HepG2 (cell line): ENCODE measurements around the gene PLCD4. TPM values are rescaled to one million over a fixed set of nuclear protein-coding genes. Genes with fewer than 3 reads are reported as not detected.
A peak's percentile ranks its signal among the peaks of the same experiment; 100 is the strongest.

Source experiments
- EEA1 ChIP-seq: sonication (generic); formaldehyde crosslinking; IDR thresholded peaks from 2 replicates; pipeline ENCODE4 v1.5.1; 2020; ENCODE audit warnings: mild to moderate bottlenecking, missing genetic modification reagents, borderline replicate concordance
- GATAD1 ChIP-seq: IDR thresholded peaks from 2 replicates; pipeline ENCODE4 v1.6.1; 2016; ENCODE audit warnings: missing genetic modification reagents, missing compliant biosample characterization
- HDAC2 ChIP-seq: sonication (generic); formaldehyde crosslinking; IDR thresholded peaks from 2 replicates; pipeline ENCODE4 v1.4.0; 2020; ENCODE audit warnings: missing genetic modification reagents
- HINFP ChIP-seq: sonication (generic); formaldehyde crosslinking; IDR thresholded peaks from 2 replicates; pipeline ENCODE4 v1.4.0; 2020; ENCODE audit warnings: low read depth, mild to moderate bottlenecking, missing genetic modification reagents
- PHF5A ChIP-seq: IDR thresholded peaks from one replicate; pipeline ENCODE4 v1.6.1; 2018; ENCODE audit warnings: low read depth, missing genetic modification reagents; ENCODE audit not compliant: unreplicated experiment
- TBX3 ChIP-seq: fragments of 450-650 bp; IDR thresholded peaks from 2 replicates; pipeline ENCODE4 v1.6.1; 2017; ENCODE audit warnings: antibody characterized with exemption, mild to moderate bottlenecking, inconsistent platforms, borderline replicate concordance
- U2AF2 ChIP-seq: fragments of 200-400 bp; formaldehyde crosslinking; IDR thresholded peaks from 2 replicates; pipeline ENCODE4 v1.6.1; 2017; ENCODE audit warnings: low read depth, mild to moderate bottlenecking, low read length
- YEATS2 ChIP-seq: sonication (generic); formaldehyde crosslinking; IDR thresholded peaks from 2 replicates; pipeline ENCODE4 v1.4.0; 2020; ENCODE audit warnings: missing genetic modification reagents, borderline replicate concordance
- ZBTB37 ChIP-seq: sonication (generic); formaldehyde crosslinking; IDR thresholded peaks from 2 replicates; pipeline ENCODE4 v1.4.0; 2020; ENCODE audit warnings: mild to moderate bottlenecking, missing genetic modification reagents
- ZBTB38 ChIP-seq: sonication (generic); formaldehyde crosslinking; IDR thresholded peaks from 2 replicates; pipeline ENCODE4 v1.5.1; 2020; ENCODE audit warnings: mild to moderate bottlenecking, missing genetic modification reagents
- ZBTB8A ChIP-seq: sonication (generic); formaldehyde crosslinking; IDR thresholded peaks from 2 replicates; pipeline ENCODE4 v1.4.0; 2020; ENCODE audit warnings: mild to moderate bottlenecking, low read depth, missing genetic modification reagents, borderline replicate concordance
- ZFP36L2 ChIP-seq: sonication (generic); formaldehyde crosslinking; IDR thresholded peaks from 2 replicates; pipeline ENCODE4 v1.4.0; 2020; ENCODE audit warnings: missing genetic modification reagents
- ZNF136 ChIP-seq: sonication (generic); formaldehyde crosslinking; IDR thresholded peaks from 2 replicates; pipeline ENCODE4 v1.8.1; 2022; ENCODE audit warnings: low read depth, mild to moderate bottlenecking, moderate library complexity, missing genetic modification reagents
- ZNF350 ChIP-seq: sonication (generic); formaldehyde crosslinking; IDR thresholded peaks from 2 replicates; pipeline ENCODE4 v1.4.0; 2020; ENCODE audit warnings: mild to moderate bottlenecking, low read depth, missing genetic modification reagents, borderline replicate concordance
- ZNF574 ChIP-seq: sonication (generic); formaldehyde crosslinking; IDR thresholded peaks from 2 replicates; pipeline ENCODE4 v1.4.0; 2020; ENCODE audit warnings: missing genetic modification reagents
- polyA plus RNA-seq, 8 experiments: library from polyadenylated mRNA; depleted of rRNA in 3 of 8; stranded (reverse) in 7 of 8; unstranded in 1 of 8; fragments of >200 nt; fragmentation: Illumina TruSeq in 4 of 8; extraction: Trizol in 4 of 8; gene quantifications; 2 replicates each; pipeline versions ENCODE4 v1.2.1 to v1.2.3, GENCODE V29; 2011 to 2016; ENCODE audit warnings: low read depth in 4 of 8, missing spikeins in 1 of 8, mixed read lengths in 1 of 8; ENCODE audit not compliant: insufficient read depth in 1 of 8
- total RNA-seq, 5 experiments: library from RNA; depleted of rRNA; stranded (reverse); fragments of >200 nt; fragmentation: Illumina TruSeq; extraction: Trizol; gene quantifications; 2 replicates each; pipeline ENCODE4 v1.2.3, GENCODE V29; 2016; ENCODE audit warnings: low read depth in 1 of 5
- TF ChIP-seq, protein P1 (sequence below): sonication (generic); formaldehyde crosslinking; IDR thresholded peaks from 2 replicates; pipeline ENCODE4 v1.5.1; 2020; ENCODE audit warnings: mild to moderate bottlenecking, moderate library complexity, missing genetic modification reagents
- TF ChIP-seq, protein P2 (sequence below): IDR thresholded peaks from 2 replicates; pipeline ENCODE4 v1.6.1; 2016; ENCODE audit warnings: control low read depth
- TF ChIP-seq, protein P3 (sequence below): sonication (generic); formaldehyde crosslinking; IDR thresholded peaks from 2 replicates; pipeline ENCODE4 v1.4.0; 2020; ENCODE audit warnings: missing genetic modification reagents

The PLCD4 gene
- total and polyA plus RNA-seq, 2 of the 13 experiments (the other 11 are each of a cell fraction or from before 2014, with no cell fraction given), result 0.26 TPM; not detected in 1

DNA sequence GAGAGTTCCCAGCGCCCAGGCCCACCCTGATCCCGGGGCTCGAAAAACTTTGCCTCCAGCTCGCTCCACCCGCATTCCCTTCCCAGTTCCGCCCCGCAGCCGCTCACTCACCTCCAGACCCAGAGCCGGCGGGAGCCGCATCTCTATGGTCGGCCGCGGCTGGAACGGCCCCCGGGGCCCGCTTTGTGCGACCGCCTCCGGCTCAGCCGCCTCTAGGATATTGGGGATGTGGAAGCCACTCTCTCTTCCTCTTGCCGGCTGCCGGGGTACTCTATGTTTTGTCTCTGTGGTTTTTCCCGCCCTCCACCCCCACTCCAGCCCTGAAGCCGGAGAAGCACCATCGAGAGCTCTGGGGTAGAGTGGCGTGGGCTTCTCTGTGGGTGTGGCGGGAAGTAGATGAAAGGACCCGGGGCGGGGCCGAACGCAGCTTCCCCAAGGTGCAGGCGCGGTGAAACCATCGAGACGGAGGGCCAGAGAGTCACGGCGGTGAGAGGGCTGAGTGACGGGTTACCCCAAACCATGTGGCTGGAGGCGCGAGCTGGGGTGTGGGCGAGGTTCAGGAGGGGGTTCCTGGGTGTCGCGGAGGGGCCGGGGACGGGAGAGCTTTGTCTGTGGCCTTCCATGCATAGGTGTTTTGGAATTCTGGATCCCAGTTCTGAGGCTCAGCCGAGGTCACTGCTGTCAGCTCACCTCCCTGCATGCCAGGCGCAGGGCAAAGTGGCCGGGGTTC, 51.7 kb downstream of the PLCD4 start, which contains the start of the genes BCS1L and ZNF142 (continued):
- TF ChIP-seq ZBTB37 (CRISPR knock-in tag) (no peak), TBX3 (peak; percentile 53; the same call in 1 of the 2 replicates), U2AF2 (peak; percentile 88; the same call in 1 of the 2 replicates), ZBTB38 (CRISPR knock-in tag) (peak; percentile 72; the same call in 1 of the 2 replicates), ZBTB8A (CRISPR knock-in tag) (no peak), HINFP (CRISPR knock-in tag) (no peak), GATAD1 (CRISPR knock-in tag) (peak; percentile 95), EEA1 (CRISPR knock-in tag) (0 out of 2 replicates have a peak, but pooled peaks have one; percentile 73), PHF5A (CRISPR knock-in tag) (no peak), ZNF350 (CRISPR knock-in tag) (peak; percentile 76; the same call in 1 of the 2 replicates), ZFP36L2 (CRISPR knock-in tag) (no peak), ZNF136 (CRISPR knock-in tag) (peak; percentile 86; the same call in 1 of the 2 replicates), YEATS2 (CRISPR knock-in tag) (peak; percentile 92), HDAC2 (peak; percentile 67), ZNF574 (CRISPR knock-in tag) (peak; percentile 99)
- TF ChIP-seq, protein P1, sequence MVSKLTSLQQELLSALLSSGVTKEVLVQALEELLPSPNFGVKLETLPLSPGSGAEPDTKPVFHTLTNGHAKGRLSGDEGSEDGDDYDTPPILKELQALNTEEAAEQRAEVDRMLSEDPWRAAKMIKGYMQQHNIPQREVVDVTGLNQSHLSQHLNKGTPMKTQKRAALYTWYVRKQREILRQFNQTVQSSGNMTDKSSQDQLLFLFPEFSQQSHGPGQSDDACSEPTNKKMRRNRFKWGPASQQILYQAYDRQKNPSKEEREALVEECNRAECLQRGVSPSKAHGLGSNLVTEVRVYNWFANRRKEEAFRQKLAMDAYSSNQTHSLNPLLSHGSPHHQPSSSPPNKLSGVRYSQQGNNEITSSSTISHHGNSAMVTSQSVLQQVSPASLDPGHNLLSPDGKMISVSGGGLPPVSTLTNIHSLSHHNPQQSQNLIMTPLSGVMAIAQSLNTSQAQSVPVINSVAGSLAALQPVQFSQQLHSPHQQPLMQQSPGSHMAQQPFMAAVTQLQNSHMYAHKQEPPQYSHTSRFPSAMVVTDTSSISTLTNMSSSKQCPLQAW (CRISPR knock-in tag), result peak; percentile 80; the same call in 1 of the 2 replicates
- TF ChIP-seq, protein P2, sequence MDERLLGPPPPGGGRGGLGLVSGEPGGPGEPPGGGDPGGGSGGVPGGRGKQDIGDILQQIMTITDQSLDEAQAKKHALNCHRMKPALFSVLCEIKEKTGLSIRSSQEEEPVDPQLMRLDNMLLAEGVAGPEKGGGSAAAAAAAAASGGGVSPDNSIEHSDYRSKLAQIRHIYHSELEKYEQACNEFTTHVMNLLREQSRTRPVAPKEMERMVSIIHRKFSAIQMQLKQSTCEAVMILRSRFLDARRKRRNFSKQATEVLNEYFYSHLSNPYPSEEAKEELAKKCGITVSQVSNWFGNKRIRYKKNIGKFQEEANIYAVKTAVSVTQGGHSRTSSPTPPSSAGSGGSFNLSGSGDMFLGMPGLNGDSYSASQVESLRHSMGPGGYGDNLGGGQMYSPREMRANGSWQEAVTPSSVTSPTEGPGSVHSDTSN (CRISPR knock-in tag), result no peak
- TF ChIP-seq, protein P3, sequence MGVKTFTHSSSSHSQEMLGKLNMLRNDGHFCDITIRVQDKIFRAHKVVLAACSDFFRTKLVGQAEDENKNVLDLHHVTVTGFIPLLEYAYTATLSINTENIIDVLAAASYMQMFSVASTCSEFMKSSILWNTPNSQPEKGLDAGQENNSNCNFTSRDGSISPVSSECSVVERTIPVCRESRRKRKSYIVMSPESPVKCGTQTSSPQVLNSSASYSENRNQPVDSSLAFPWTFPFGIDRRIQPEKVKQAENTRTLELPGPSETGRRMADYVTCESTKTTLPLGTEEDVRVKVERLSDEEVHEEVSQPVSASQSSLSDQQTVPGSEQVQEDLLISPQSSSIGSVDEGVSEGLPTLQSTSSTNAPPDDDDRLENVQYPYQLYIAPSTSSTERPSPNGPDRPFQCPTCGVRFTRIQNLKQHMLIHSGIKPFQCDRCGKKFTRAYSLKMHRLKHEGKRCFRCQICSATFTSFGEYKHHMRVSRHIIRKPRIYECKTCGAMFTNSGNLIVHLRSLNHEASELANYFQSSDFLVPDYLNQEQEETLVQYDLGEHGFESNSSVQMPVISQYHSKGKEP, result no peak
